ENCODE results near the gene ATP8A2.

ATP8A2 gene

DNA sequence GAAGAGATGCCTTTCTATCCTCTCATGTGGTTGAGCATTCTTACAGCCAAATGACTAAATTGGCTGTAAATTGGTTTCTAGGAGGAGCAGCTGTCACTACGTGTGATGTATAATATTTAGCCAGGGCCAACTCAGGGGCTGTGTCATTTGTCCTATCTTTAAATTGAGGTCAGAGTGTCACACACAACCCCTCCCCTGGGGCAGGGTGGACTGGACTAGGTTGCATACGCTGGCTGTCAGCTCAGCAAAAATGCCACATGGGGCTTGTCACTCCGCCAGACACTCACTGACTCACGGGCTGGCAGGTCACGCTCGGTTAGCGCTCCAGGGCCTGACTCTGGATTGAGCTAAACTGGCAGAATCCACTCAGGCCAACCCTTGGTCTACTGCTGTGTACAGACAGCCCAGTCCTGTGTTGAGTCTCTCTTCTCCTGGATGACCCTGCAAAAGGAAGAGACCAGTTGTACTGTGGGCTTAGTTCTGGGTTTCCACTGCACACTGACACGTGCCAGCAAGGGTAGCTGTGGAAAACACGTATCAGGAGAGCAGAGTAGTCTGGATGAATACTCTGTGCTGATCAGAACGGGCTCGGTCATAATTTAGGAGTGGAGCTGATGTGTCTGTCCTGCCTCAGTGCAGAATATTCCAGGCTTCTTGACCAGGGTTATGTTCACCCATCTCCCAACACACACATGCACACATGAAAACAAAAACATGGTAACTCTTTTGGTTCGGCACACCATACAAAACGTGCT, 650.9 kb downstream of the ATP8A2 start:
- peak; percentile 80 for DNase-seq

DNA sequence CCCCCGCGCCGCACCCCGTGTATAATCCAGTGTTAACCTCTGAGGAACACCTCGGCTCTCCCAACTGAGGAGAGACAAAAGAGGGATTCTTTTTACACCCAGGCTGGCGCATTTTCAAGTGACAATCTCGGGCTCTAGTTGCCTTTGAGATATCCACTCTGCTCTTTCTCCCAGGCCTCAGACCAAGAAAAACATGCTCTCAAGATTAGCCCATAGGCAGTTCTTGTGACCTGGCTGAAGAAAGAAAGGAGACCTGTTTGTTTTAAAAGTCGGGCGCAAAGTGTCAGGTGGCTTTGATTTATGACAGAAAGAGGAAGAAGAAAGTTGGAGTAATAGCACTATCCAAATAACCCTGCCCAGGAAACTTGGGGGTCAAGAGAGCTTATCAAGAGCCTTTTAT, 652.8 kb downstream of the ATP8A2 start:
- no peak for DNase-seq

DNA sequence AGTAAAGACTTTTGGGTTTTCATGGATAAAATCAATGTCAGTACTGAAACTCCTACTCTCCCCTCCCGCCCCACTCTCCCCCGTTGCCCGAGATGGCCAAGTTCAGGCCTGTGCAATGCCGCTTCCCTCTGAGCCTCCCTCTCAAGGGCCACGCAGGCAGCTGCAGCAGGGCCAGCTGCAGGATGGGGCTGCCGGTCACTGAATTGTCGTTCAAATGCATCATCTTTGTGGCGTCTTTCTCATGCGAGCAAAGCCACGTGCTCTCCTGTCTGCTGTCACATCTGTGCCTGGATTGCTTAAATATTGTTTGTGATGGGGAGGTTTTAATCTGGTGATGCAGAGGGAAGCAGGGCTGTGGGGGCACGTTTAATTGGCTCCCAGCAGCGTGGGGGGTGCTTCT, 653.4 kb downstream of the ATP8A2 start:
- DNase-seq: no peak

DNA sequence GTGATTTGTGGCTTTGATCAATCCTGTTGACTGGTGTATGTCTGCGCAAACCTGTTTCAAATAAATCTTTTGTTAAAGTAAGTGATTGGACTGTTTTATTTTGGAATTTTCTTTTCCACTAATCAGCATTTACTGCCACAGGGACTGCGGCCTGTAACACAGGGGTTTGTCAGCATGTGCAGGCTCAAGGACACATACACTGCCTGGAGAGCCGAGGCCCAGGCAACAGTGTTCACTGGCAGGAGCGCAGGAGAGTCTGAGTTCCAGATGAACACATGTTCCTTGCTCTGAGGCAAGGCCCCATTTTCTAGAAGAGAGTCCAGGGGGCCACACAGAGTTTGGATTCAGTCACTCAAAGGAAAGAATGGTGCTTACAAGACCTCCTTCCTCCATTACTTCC, 654.0 kb downstream of the ATP8A2 start:
- no peak for DNase-seq

GRCh38 chr13:26026211-26026610, 654.4 kb downstream of the ATP8A2 start:
- DNase-seq: no peak

DNA sequence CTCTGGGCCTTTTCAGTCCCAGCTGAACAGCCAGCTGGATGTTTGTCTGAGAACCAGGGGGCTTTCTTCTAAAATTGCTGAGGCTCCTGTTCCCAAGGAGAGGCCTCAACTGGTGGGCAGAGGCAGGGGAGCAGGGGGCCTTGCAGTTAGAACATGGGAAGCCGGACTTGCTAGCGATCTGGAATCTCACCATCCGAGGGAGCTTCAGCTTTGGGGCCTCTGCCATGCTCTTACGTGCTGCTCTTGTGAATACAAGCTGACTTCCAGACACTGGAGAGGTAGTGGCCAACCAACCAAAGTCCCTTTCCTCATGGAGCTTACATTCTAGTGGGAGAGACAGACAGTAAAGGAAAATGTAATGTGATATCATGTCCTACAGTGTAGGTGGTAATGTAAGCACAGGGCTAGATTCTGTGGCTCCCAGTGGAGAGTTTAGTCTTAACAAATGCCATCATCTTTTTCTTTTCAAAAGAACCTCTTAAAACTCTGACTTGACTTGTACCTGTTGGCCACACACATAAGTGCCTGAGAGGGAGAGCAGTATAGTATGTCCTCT, 657.9 kb downstream of the ATP8A2 start:
- DNase-seq: no peak

GRCh38 chr13:26030331-26030730, 658.6 kb downstream of the ATP8A2 start:
- DNase-seq: no peak

DNA sequence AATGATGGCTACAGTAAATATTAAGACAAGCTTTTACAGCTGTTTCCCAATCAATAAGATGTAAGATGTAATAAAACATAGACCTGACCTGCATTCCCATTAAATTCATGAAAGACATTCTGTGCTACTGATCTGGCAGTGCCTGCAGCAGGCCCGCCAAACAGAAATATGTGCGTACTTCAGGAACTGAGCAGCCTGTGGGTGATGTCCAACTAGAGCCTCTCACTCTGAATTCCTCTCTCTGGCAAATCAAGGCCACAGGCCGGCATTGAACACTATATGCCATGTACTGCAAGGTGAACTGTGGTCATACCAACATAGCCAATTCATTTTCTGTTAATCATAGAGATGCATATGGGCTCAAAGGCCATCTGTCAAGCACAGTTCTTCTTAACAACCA, 662.2 kb downstream of the ATP8A2 start:
- no peak for DNase-seq

GRCh38 chr13:26036383-26036782, 664.6 kb downstream of the ATP8A2 start:
- DNase-seq: no peak

DNA sequence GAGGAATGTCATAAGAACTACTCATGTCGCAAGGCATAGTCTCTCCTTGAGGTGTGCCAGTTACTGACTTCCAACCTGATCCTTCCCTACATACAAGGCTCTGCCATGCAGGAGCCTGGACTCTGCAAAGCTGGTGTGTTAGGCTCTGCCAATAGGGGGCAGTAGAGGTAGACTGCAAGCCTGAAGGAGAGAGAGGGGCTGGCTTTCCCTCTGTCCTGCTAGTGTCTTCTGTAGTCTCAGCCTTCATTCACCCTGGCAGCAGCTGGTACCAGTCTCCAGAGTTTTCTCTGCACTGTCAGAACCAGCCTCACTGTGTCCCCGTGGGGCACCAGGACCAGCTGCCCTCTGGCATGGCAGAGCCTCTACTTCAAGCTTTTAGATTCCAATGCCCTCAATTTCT, 665.5 kb downstream of the ATP8A2 start:
- no peak for DNase-seq

GRCh38 chr13:26038931-26039475, 667.2 kb downstream of the ATP8A2 start:
- no peak for DNase-seq

DNA sequence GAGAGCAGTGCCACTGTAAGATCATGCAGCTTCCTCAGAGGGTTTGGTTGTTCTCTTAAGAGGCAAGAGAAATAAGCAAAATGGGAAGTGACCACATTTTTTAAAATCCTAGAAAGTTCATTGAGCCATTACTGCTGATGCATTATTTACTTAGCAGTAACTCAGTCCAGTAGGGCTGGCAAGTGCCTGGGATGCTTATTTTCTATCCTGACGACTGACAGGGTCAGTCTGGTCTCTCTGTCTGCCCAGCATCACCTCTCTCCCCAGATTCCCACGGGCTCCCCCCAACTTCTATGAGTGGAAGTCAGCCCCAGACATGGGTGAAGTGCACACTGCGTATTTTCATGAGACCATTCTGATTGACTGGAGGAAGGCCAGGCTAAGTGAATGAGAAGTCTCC, 669.7 kb downstream of the ATP8A2 start:
- DNase-seq: no peak

DNA sequence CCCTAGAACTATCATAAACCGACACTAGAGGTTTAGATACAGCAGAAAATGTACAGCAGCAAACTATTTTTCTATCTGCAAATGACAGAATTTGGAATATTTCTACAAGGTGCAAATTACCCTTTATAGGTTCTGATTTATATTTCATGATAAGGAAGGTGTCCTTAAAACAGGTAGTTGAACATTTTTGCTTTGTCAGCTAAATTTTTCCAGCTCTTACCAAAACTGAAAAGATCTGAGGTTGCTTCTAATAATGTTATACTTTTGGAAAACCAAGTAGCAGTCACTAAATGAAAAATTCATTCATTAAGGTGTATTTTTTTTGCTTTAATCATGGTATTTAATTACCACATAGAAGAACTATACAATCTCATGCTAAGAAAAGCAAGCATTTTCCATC, 671.0 kb downstream of the ATP8A2 start:
- DNase-seq: no peak

DNA sequence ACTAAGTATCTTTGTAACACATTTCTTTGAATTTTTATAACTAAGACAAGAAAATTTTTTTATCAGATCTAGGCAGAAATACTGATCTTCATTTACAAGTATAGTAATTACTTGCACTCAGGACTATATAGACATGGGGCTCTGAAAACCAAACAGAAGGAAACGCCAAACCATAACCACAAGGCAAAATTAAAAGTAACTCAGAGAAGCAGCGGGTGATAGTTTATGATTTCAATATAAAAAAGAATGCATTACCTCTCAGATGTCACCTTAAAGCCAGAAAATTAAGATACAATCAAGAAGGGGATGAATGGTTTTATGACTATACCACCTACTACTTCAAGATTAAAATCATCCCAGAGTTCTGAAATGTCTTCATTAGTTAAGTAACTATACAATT, 673.4 kb downstream of the ATP8A2 start:
- DNase-seq: no peak

DNA sequence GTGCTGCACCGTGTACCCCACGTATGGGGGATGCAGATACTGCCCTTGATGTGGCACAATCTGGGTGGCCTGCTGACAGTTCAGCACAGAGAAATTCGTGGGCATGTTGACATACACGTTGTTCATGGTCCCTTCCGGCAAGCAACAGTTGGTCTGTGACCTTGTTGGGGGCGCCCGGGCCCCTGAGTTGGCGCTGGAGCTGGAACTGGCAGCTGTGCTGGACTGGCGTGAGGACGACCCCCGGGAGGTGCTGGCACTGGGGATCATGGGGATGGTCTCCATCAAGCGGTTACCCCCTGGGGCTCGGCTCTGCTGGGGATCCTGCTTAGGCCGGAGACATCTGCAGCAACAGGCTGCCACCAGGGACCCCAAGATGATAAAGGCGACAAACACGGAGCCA, 674.9 kb downstream of the ATP8A2 start:
- no peak for DNase-seq

- no peak for DNase-seq
Measured at GRCh38 chr13:26047040-26047439, 675.3 kb downstream of the ATP8A2 start.

DNA sequence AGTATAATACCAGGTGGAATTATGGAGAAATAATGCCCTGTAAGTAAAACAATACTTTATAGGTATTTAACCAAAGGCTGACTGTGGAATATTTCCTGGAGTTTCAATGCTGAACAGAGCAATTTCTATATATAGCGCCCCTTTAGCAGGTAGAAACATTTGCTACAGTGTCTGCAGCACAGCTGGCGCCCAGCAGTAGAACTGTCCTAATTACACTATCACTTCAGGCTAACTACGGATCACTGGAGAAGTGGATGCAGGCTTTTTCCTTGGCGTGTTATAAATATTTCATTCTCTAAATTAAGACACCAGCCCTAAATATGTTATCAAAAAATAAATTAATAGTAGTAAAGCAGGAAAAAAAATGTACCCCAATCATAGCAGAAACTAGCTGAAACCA, 677.0 kb downstream of the ATP8A2 start:
- no peak for DNase-seq

- peak; percentile 71 for DNase-seq
Measured at GRCh38 chr13:26050568-26051230, 678.9 kb downstream of the ATP8A2 start.

- DNase-seq: peak; percentile 48
Measured at GRCh38 chr13:26051231-26051656, 679.5 kb downstream of the ATP8A2 start.

GRCh38 chr13:26051657-26052311, 680.0 kb downstream of the ATP8A2 start, which contains the start of gene SHISA2:
Gene SHISA2, minus strand, starts transcription at chr13:26052016. Its CDS starts 1,041 bp downstream, at chr13:26050975.
- DNase-seq: peak; percentile 84

DNA sequence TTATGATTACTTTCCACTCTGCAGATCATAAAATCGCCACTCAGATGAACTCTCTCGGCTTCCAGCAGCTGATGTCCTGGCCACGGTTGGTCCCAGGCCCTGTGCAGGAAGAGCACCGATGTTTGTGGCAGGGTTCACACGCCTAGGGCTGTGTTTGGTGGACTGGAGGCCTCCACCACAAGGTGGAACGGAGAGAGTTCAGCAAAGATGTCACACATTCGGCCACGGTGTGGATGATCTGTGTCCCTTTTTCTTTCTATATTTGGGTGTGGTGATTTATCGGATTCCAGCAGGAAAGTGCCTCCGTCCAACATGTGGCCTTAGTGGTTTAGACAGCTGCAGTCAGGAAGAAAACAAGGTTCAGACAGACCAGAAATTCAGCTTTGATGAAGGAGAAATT, 680.6 kb downstream of the ATP8A2 start:
- DNase-seq: peak; percentile 40

GRCh38 chr13:26053418-26053980, 681.7 kb downstream of the ATP8A2 start:
- DNase-seq: no peak

DNA sequence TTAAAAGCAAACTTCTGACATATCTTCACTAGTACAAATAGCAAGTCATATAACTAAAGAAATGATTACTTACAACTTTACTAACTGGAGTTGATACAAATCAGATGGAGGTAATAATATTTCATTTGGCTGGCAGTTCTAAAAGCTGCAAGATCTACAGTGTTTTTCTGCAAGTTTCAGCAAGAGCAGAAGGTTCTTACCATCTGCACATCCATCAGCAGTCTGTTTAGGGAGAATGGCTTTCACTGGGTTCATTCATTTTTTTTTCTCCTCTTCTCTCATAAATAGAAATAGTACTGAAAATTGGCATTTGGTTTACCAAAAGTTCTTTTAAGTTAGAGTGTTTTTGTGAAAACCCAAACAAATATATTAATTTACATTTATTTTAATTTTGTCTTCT, 683.1 kb downstream of the ATP8A2 start:
- DNase-seq: no peak

Data from femur (tissue), 1 donor.